Panc1 (cell line): ENCODE results near the gene FSTL4. TPM values are rescaled to one million over a fixed set of nuclear protein-coding genes. Genes with fewer than 3 reads are reported as not detected.

Experiments used
- ATAC-seq: fragments of 200-7000 bp; cut with Tn5 transposase; 2 replicates; pipeline ENCODE4 v1.9.1; 2020; ENCODE audit warnings: mild to moderate bottlenecking, moderate library complexity
- BruUV-seq: library from RNA; stranded (reverse); fragments of 400-500 nt; replicated peaks from 2 replicates; lab custom pipeline; 2021; lab: Mats Ljungman, UMichigan
- CTCF ChIA-PET: fragments of 300-600 bp; sonication (Branson Sonifier 250); formaldehyde crosslinking; loops from one replicate; lab custom pipeline; 2022; ENCODE audit warnings: antibody characterized with exemption; lab: Charles Lee
- POLR2A ChIA-PET: fragments of 300-600 bp; sonication (Branson Sonifier 250); formaldehyde crosslinking; loops from one replicate; lab custom pipeline; 2022; ENCODE audit warnings: antibody characterized with exemption; lab: Charles Lee
- DNase-seq: peaks from one replicate; pipeline ENCODE4 v3.0.0-alpha.2; 2010; ENCODE audit warnings: low read depth, low spot score
- H3K27ac ChIP-seq: 2 replicates; pipeline ENCODE4 v1.5.1; 2011; ENCODE audit warnings: mild to moderate bottlenecking, low read length, inconsistent platforms
- H3K27me3 ChIP-seq: fragments of 200-500 bp; sonication (Bioruptor generic); 2 replicates; pipeline ENCODE4 v1.6.0; 2014; ENCODE audit warnings: low read length, inconsistent platforms; ENCODE audit not compliant: control insufficient read depth, insufficient read depth
- H3K36me3 ChIP-seq: fragments of 200-500 bp; sonication (Bioruptor generic); 2 replicates; pipeline ENCODE4 v1.5.1; 2014; ENCODE audit warnings: inconsistent platforms, mild to moderate bottlenecking, low read length, moderate library complexity; ENCODE audit not compliant: control insufficient read depth, insufficient read depth
- H3K4me1 ChIP-seq: 2 replicates; pipeline ENCODE4 v1.5.1; 2011; ENCODE audit warnings: inconsistent platforms, mild to moderate bottlenecking, low read length, moderate library complexity; ENCODE audit not compliant: control insufficient read depth, insufficient read depth
- H3K4me3 ChIP-seq, 2 experiments: 2 replicates each; pipeline ENCODE4 v1.5.1; 2011 to 2012; ENCODE audit warnings: low read depth in 2 of 2, low read length in 2 of 2, mild to moderate bottlenecking in 2 of 2, inconsistent platforms in 1 of 2, moderate library complexity in 1 of 2
- H3K9me3 ChIP-seq: fragments of 200-500 bp; sonication (Bioruptor generic); 2 replicates; pipeline ENCODE4 v1.5.1; 2014; ENCODE audit warnings: low read depth, mild to moderate bottlenecking, inconsistent platforms, low read length, moderate library complexity; ENCODE audit not compliant: control insufficient read depth, insufficient read depth
- POLR2AphosphoS5 ChIP-seq: IDR thresholded peaks from 2 replicates; pipeline ENCODE4 v1.6.1; 2012; ENCODE audit warnings: mild to moderate bottlenecking, low read depth, low read length, moderate library complexity
- SIN3A ChIP-seq: IDR thresholded peaks from 2 replicates; pipeline ENCODE4 v1.6.1; 2012; ENCODE audit warnings: low read depth, mild to moderate bottlenecking, low read length, moderate library complexity, borderline replicate concordance; ENCODE audit not compliant: insufficient read depth
- TCF7L2 ChIP-seq: IDR thresholded peaks from 2 replicates; pipeline ENCODE4 v1.6.1; 2011; ENCODE audit warnings: mild to moderate bottlenecking, low read depth, low read length, inconsistent platforms
- in situ Hi-C: cut with HindIII; loops from 2 replicates; pipeline ENCODE4 v1.10.0; 2016; ENCODE audit warnings: low sequenced_read_pairs, low pct_unique_long_range_greater_than_20kb
- intact Hi-C: fragments of 100-400 bp; cut with micrococcal nuclease; formaldehyde crosslinking; loops from one replicate; pipeline ENCODE4 v1.10.0; 2022; ENCODE audit not compliant: unreplicated experiment
- total RNA-seq: library from RNA; stranded (reverse); gene quantifications from one replicate; pipeline ENCODE4 v1.2.1, GENCODE V29; 2021; ENCODE audit not compliant: unreplicated experiment
- TF ChIP-seq, protein P1 (sequence below), 2 experiments: IDR thresholded peaks; 2 replicates each; pipeline ENCODE4 v1.6.1; 2011 to 2012; ENCODE audit warnings: low read depth in 2 of 2, control low read depth in 1 of 2, low read length in 1 of 2, mild to moderate bottlenecking in 1 of 2, moderate library complexity in 1 of 2; ENCODE audit not compliant: insufficient read depth in 1 of 2
- TF ChIP-seq, protein P2 (sequence below): fragments of 450-650 bp; IDR thresholded peaks from 2 replicates; pipeline ENCODE4 v1.5.1; 2017; ENCODE audit warnings: mild to moderate bottlenecking

FSTL4 gene
- total RNA-seq, 1 experiment from 2014 or later, result 0.18 TPM

DNA sequence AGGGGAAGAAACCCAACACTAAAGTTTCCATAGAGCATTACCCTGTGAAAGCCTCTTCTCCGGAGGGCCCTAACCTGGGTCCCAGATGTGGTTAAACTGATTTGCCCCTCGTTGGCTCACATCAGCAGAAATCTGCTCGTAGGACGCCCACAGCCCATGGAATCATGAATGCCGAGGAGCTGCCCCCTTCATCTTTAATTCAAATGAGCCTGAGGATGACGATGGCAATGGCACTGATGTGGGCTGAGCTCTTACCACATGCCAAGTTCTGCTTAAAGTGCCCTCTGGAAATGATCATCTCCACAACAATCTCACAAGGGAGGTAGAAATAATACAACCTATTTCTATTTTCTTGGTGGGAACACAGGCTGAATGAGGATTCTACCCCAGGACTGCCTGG lies 183.3 kb downstream of the FSTL4 start:
- intact Hi-C loops (no loop called here), in situ Hi-C loops (no loop called here)
- TF ChIP-seq, protein P1, sequence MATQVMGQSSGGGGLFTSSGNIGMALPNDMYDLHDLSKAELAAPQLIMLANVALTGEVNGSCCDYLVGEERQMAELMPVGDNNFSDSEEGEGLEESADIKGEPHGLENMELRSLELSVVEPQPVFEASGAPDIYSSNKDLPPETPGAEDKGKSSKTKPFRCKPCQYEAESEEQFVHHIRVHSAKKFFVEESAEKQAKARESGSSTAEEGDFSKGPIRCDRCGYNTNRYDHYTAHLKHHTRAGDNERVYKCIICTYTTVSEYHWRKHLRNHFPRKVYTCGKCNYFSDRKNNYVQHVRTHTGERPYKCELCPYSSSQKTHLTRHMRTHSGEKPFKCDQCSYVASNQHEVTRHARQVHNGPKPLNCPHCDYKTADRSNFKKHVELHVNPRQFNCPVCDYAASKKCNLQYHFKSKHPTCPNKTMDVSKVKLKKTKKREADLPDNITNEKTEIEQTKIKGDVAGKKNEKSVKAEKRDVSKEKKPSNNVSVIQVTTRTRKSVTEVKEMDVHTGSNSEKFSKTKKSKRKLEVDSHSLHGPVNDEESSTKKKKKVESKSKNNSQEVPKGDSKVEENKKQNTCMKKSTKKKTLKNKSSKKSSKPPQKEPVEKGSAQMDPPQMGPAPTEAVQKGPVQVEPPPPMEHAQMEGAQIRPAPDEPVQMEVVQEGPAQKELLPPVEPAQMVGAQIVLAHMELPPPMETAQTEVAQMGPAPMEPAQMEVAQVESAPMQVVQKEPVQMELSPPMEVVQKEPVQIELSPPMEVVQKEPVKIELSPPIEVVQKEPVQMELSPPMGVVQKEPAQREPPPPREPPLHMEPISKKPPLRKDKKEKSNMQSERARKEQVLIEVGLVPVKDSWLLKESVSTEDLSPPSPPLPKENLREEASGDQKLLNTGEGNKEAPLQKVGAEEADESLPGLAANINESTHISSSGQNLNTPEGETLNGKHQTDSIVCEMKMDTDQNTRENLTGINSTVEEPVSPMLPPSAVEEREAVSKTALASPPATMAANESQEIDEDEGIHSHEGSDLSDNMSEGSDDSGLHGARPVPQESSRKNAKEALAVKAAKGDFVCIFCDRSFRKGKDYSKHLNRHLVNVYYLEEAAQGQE (IDR thresholded peaks at IDR 0.05; ENCODE audit: insufficient read depth in 1 of 2, low read depth in 2 of 2, low read length in 1 of 2), result no peak
- TF ChIP-seq POLR2AphosphoS5 (no peak), TCF7L2 (no peak), SIN3A (no peak)
- TF ChIP-seq, protein P2, sequence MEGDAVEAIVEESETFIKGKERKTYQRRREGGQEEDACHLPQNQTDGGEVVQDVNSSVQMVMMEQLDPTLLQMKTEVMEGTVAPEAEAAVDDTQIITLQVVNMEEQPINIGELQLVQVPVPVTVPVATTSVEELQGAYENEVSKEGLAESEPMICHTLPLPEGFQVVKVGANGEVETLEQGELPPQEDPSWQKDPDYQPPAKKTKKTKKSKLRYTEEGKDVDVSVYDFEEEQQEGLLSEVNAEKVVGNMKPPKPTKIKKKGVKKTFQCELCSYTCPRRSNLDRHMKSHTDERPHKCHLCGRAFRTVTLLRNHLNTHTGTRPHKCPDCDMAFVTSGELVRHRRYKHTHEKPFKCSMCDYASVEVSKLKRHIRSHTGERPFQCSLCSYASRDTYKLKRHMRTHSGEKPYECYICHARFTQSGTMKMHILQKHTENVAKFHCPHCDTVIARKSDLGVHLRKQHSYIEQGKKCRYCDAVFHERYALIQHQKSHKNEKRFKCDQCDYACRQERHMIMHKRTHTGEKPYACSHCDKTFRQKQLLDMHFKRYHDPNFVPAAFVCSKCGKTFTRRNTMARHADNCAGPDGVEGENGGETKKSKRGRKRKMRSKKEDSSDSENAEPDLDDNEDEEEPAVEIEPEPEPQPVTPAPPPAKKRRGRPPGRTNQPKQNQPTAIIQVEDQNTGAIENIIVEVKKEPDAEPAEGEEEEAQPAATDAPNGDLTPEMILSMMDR, result no peak
- Histone ChIP-seq H3K27ac (no peak overlapping the region), H3K4me1 (no peaks in the 10 kb centered on the region), H3K9me3 (no peaks in the 10 kb centered on the region), H3K4me3 (no peak overlapping the region), H3K36me3 (no peaks in the 10 kb centered on the region), H3K27me3 (peaks cover 19% of the 10 kb centered on the region)
- no peak for DNase-seq
- ChIA-PET POLR2A (interaction anchor here (0.7 kb wide), 1 partner anchor 301 kb away, joined by 5 read pairs; no protein-coding TSS in a partner anchor), CTCF (no interaction called here)
- BruUV-seq, result no TSS peak
- ATAC-seq, result no peak

DNA sequence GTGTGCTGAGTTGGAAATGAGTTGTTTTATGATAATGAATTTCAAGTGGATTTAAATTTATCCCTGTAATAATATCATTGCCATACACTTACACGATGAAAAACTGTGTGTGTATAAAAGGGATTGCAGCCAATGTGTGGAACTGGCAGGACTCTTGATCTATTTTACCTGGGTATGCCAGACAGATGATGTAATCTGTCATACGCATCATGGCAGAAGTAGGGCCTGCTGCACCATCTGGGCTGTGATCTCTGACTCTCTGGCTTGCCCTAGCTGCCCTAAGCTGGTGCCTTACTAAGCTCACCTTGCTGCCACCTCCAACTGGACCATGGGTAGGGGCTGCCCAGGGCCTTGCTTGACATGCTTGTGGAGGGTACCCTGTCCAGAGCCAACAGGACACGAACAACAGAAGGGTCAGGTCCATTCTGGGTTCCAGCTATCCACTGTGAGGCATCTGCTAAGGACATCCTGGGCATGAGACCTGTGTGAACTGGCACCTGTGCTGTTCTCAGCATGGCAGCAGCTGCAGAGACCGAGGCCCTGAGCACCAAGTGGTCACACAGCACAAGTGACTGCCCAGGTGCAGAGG lies 184.2 kb downstream of the FSTL4 start:
- TF ChIP-seq, protein P1 (IDR thresholded peaks at IDR 0.05; ENCODE audit: insufficient read depth in 1 of 2, low read depth in 2 of 2, low read length in 1 of 2), result no peak
- TF ChIP-seq SIN3A (no peak), TCF7L2 (no peak), POLR2AphosphoS5 (no peak)
- TF ChIP-seq, protein P2, result no peak
- no peak for ATAC-seq
- ChIA-PET POLR2A (no interaction called here), CTCF (no interaction called here)
- H3K36me3 ChIP-seq, result no peaks in the 10 kb centered on the region
- peaks cover 19% of the 10 kb centered on the region for H3K27me3 ChIP-seq
- H3K27ac ChIP-seq, result no peak overlapping the region
- H3K4me1 ChIP-seq, result no peaks in the 10 kb centered on the region
- no peaks in the 10 kb centered on the region for H3K9me3 ChIP-seq
- H3K4me3 ChIP-seq, result no peak overlapping the region
- no TSS peak for BruUV-seq
- intact Hi-C loops (no loop called here), in situ Hi-C loops (no loop called here)
- no peak for DNase-seq
